Esophagus muscularis mucosa (tissue), 4 donors: ENCODE results near the gene PTPRK. TPM values are rescaled to one million over a fixed set of nuclear protein-coding genes. Genes with fewer than 3 reads are reported as not detected.

Experiments
- DNase-seq: peaks from one replicate; pipeline ENCODE4 v3.0.0-alpha.2; 2017; ENCODE audit errors: extremely low spot score
- H3K27ac ChIP-seq, 4 donors: fragments of 200-600 bp; sonication (generic); replicated peaks in 1 of 4; 1 replicate in 3 of 4; 2 replicates in 1 of 4; pipeline ENCODE4 v1.5.1; 2016 to 2019; ENCODE audit warnings: mild to moderate bottlenecking in 1 of 4
- H3K27me3 ChIP-seq, 4 donors: fragments of 200-600 bp; sonication (generic); one replicate each; pipeline versions ENCODE4 v1.5.1 to v1.6.0; 2016 to 2019
- H3K36me3 ChIP-seq, 4 donors: fragments of 200-600 bp; sonication (generic); one replicate each; pipeline ENCODE4 v1.5.1; 2016 to 2019
- H3K4me1 ChIP-seq, 4 donors: fragments of 200-600 bp; sonication (generic); one replicate each; pipeline ENCODE4 v1.5.1; 2016 to 2019
- H3K4me3 ChIP-seq, 4 donors: fragments of 200-600 bp; sonication (generic); 1 replicate in 2 of 4; 2 replicates in 2 of 4; pipeline ENCODE4 v1.5.1; 2016 to 2019; ENCODE audit warnings: mild to moderate bottlenecking in 4 of 4, moderate library complexity in 1 of 4
- H3K9me3 ChIP-seq, 4 donors: fragments of 200-600 bp; sonication (generic); 1 replicate in 3 of 4; 2 replicates in 1 of 4; pipeline ENCODE4 v1.5.1; 2016 to 2019
- EP300 ChIP-seq: sonication (generic); formaldehyde crosslinking; IDR thresholded peaks from one replicate; pipeline ENCODE4 v1.6.1; 2017; ENCODE audit warnings: antibody characterized with exemption
- POLR2A ChIP-seq: fragments of 450-650 bp; IDR thresholded peaks from one replicate; pipeline ENCODE4 v1.6.1; 2017; ENCODE audit warnings: antibody characterized with exemption, moderate library complexity, mild to moderate bottlenecking, low read depth
- POLR2AphosphoS5 ChIP-seq, 2 donors: sonication (generic); formaldehyde crosslinking; IDR thresholded peaks; one replicate each; pipeline ENCODE4 v1.6.1; 2017; ENCODE audit warnings: antibody characterized with exemption in 2 of 2
- WGBS: methylation state at CpG from one replicate; pipeline ENCODE4 v1.1.5; 2018; 5-methylcytosine and 5-hydroxymethylcytosine counted together
- intact Hi-C: fragments of 100-400 bp; cut with DNase I; formaldehyde crosslinking; loops from one replicate; pipeline ENCODE4 v1.15.1; 2023
- total RNA-seq, 4 donors: library from RNA; depleted of rRNA; stranded (reverse); fragments of >200 nt; gene quantifications; one replicate each; pipeline versions ENCODE4 v1.1.0 to v1.2.1, GENCODE V29; 2016
- TF ChIP-seq, protein P1 (sequence below), 3 experiments: fragments of 200-600 bp in 2 of 3; fragments of 450-650 bp in 1 of 3; sonication (generic) in 2 of 3; IDR thresholded peaks; one replicate each; pipeline ENCODE4 v1.5.1; 2017 to 2019; ENCODE audit warnings: antibody characterized with exemption in 3 of 3, mild to moderate bottlenecking in 2 of 3, moderate library complexity in 1 of 3

Gene PTPRK
- total RNA-seq, 4 donors from 2014 or later, result 36.8 to 53.1 (median 43.8) TPM

DNA sequence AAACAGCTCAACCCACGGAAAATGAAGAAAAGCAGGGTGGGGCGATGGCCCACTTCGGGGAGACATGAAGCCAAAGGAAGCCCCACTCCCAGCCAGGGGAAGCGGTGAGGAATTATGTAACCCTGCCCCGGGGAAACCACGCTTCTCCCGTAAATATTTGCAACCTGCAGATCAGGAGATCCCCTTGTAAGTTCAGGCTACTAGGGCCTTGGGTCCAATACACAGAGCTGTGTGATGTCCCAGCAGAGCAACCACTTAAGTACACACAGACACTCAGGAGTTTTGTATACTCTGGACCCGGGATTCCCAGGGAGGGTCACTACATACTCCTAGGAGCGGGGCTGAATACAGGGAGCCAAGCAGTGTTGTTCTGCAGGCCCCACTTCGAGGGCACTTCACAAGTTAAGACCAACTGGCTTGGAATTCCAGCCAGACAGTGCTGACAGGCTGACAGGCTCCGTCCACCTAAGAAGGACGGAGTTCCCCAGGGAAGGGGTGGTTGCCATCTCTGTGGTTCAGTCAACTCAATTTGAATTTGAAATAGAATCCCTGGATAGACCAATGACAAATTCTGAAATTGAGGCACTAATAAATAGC is 318.1 kb downstream of the PTPRK start:
- Histone ChIP-seq H3K9me3 (no peaks in the 10 kb centered on the region), H3K27me3 (no peaks in the 10 kb centered on the region), H3K36me3 (no peaks in the 10 kb centered on the region), H3K27ac (no peak overlapping the region), H3K4me3 (no peak overlapping the region), H3K4me1 (no peaks in the 10 kb centered on the region)
- TF ChIP-seq POLR2AphosphoS5 (IDR thresholded peaks at IDR 0.05), result no peak
- TF ChIP-seq POLR2A, result no peak
- TF ChIP-seq, protein P1, sequence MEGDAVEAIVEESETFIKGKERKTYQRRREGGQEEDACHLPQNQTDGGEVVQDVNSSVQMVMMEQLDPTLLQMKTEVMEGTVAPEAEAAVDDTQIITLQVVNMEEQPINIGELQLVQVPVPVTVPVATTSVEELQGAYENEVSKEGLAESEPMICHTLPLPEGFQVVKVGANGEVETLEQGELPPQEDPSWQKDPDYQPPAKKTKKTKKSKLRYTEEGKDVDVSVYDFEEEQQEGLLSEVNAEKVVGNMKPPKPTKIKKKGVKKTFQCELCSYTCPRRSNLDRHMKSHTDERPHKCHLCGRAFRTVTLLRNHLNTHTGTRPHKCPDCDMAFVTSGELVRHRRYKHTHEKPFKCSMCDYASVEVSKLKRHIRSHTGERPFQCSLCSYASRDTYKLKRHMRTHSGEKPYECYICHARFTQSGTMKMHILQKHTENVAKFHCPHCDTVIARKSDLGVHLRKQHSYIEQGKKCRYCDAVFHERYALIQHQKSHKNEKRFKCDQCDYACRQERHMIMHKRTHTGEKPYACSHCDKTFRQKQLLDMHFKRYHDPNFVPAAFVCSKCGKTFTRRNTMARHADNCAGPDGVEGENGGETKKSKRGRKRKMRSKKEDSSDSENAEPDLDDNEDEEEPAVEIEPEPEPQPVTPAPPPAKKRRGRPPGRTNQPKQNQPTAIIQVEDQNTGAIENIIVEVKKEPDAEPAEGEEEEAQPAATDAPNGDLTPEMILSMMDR (IDR thresholded peaks at IDR 0.05), result no peak
- no peak for TF ChIP-seq EP300
- no peak for DNase-seq
- intact Hi-C loops, result no loop called here
- WGBS, result 90% methylated on average over 12 of the region's 12 CpGs

DNA sequence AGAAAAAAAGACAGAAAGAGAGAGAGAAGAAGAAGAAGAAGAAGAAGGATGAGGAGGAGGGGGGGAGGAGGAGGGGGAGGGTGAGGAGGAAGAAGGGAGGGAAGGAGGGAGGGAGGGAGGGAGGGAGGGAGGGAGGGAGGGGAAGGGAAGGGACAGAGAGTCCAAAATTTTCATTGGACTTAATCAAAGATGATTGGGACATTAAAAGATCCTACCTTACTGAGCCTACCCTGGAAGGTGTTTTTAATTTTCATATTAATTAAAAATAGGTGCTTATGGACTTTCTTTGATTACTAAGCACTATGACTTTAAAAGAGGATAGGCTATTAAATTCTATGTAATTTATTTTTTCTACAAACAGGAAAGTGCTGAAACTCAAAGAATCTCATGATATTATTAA is 319.6 kb downstream of the PTPRK start:
- Histone ChIP-seq H3K9me3 (no peaks in the 10 kb centered on the region), H3K4me3 (no peak overlapping the region), H3K4me1 (no peaks in the 10 kb centered on the region), H3K36me3 (no peaks in the 10 kb centered on the region), H3K27me3 (no peaks in the 10 kb centered on the region), H3K27ac (no peak overlapping the region)
- TF ChIP-seq, protein P1 (IDR thresholded peaks at IDR 0.05), result no peak
- no peak for TF ChIP-seq POLR2AphosphoS5 (IDR thresholded peaks at IDR 0.05)
- no peak for TF ChIP-seq POLR2A
- TF ChIP-seq EP300, result no peak
- intact Hi-C loops, result no loop called here
- DNase-seq, result no peak

DNA sequence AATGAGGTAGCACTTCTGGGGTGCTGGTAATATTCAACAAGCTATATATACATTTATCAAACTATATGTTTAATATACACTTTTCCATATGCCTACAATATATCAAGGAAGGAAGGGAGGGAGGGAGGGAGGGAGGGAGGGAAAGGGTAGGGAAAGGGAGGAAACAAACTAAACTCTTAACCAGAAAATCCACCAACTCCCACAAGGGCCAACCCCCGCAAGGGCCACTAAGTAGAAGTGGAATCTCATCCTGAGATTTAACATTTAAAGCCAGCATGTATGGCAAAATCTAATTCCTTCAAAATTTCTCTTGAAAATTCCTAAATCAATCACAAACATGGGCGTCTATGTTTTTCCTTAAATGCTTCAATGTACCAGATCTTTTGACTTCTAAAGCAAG is 320.9 kb downstream of the PTPRK start:
- H3K4me1 ChIP-seq, result no peaks in the 10 kb centered on the region
- H3K4me3 ChIP-seq, result no peak overlapping the region
- TF ChIP-seq POLR2AphosphoS5 (IDR thresholded peaks at IDR 0.05) (no peak), EP300 (no peak), POLR2A (no peak)
- TF ChIP-seq, protein P1 (IDR thresholded peaks at IDR 0.05), result no peak
- no peaks in the 10 kb centered on the region for H3K27me3 ChIP-seq
- 100% methylated on average over 2 of the region's 2 CpGs for WGBS
- intact Hi-C loops, result no loop called here
- H3K36me3 ChIP-seq, result no peaks in the 10 kb centered on the region
- H3K27ac ChIP-seq, result no peak overlapping the region
- DNase-seq, result no peak
- no peaks in the 10 kb centered on the region for H3K9me3 ChIP-seq

DNA sequence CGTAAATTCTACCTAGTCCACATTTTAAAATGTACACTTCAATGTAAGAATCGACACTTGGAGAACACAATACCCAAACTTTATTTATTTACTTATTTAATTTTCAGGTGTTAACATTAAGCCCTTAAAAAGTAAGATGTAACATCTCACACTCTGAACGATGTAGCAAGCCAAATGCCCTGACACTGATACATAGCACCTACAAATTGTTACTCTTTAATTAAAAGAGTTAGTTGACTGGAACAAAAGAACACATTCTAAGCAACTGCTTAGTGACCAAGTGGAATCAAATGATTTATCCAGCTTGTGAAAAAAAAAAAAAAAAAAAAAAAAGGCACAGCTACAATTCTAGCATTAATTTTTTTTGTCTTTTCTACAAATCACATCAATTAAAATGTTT is 327.4 kb downstream of the PTPRK start:
- Histone ChIP-seq H3K9me3 (no peaks in the 10 kb centered on the region), H3K27me3 (no peaks in the 10 kb centered on the region), H3K36me3 (no peaks in the 10 kb centered on the region), H3K4me1 (no peaks in the 10 kb centered on the region), H3K27ac (no peak overlapping the region), H3K4me3 (no peak overlapping the region)
- no peak for TF ChIP-seq EP300
- TF ChIP-seq POLR2AphosphoS5 (IDR thresholded peaks at IDR 0.05), result no peak
- TF ChIP-seq, protein P1 (IDR thresholded peaks at IDR 0.05), result no peak
- no peak for TF ChIP-seq POLR2A
- WGBS, result 75% methylated on average over 3 of the region's 3 CpGs
- no peak for DNase-seq
- intact Hi-C loops, result no loop called here

DNA sequence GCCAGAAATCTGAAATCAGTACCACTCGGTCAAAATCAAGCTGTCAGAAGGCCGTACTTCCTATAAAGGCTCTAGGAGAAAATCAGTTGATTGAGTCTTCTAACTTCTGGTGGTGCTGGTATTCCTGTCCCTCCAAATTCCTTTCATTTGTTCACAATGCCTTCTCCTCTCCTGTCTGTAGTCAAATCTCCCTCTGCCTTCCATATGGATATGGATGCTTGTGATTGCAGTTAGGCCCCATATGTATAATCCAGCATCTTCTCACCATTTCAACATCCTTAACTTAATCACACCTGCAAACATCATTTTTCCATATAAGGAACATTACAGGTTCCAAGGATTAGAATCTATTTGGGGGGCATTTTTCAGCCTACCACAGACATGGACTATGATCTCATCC is 331.7 kb downstream of the PTPRK start:
- Histone ChIP-seq H3K4me3 (no peak overlapping the region), H3K9me3 (no peaks in the 10 kb centered on the region), H3K4me1 (no peaks in the 10 kb centered on the region), H3K27ac (no peak overlapping the region), H3K36me3 (peaks cover 0 to 8% (median 3%) of the 10 kb centered on the region in 4 donors), H3K27me3 (no peaks in the 10 kb centered on the region)
- 86% methylated on average over 2 of the region's 2 CpGs for WGBS
- intact Hi-C loops, result no loop called here
- TF ChIP-seq, protein P1 (IDR thresholded peaks at IDR 0.05), result no peak
- no peak for TF ChIP-seq POLR2AphosphoS5 (IDR thresholded peaks at IDR 0.05)
- TF ChIP-seq POLR2A, result no peak
- TF ChIP-seq EP300, result no peak
- DNase-seq, result no peak
